Erythroblast (primary cell): ENCODE data around the gene MASTL.

Experiments used
- GATA1 ChIP-seq: IDR thresholded peaks from 2 replicates; pipeline ENCODE4 v1.6.1; 2011; ENCODE audit warnings: low read depth, mild to moderate bottlenecking, control low read depth, low read length, moderate library complexity
- POLR2A ChIP-seq: IDR thresholded peaks from 2 replicates; pipeline ENCODE4 v1.6.1; 2011; ENCODE audit warnings: mild to moderate bottlenecking, low read length

DNA sequence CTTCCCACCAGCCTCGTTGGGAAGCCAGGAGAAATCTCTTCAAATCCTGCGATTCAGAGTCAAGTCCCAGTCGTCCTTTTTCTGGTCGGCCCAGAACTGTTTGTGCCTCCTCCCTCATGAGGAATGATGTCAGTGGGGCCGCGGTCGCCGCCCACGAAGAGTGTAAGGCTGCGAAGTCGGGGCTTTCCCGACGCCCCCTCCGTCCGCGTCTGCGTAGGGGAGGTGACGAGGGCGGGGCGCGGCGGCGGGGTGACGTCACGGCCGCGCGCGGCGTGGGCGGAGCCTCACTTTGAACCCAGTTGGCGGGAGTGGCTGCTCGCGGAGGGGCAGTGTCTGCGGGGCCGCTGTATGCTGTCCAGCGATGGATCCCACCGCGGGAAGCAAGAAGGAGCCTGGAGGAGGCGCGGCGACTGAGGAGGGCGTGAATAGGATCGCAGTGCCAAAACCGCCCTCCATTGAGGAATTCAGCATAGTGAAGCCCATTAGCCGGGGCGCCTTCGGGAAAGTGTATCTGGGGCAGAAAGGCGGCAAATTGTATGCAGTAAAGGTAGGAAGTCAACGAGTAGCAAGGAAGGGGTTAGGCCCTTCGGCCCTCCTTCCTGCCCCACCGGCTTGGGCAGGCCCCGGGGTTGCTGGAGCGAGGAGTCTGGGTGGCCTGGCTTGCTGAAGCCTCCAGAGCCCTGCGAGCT lies at the start of gene MASTL:
- TF ChIP-seq POLR2A (peak; percentile 93), GATA1 (no peak)
